BLaER1 treated with 17β-estradiol and CSF1 and Interleukin-3, amounts not matched to agents 10 nM and 100 nM (cell line): ENCODE data around the gene PODNL1.

Experiments
- H3K27ac ChIP-seq, 11 experiments: shearing (Covaris generic); formaldehyde crosslinking; 2 replicates each; pipeline ENCODE4 v1.8.1; 2022
- H3K27me3 ChIP-seq, 11 experiments: shearing (Covaris generic); formaldehyde crosslinking; 2 replicates each; pipeline ENCODE4 v1.8.1; 2022
- H3K36me3 ChIP-seq, 11 experiments: shearing (Covaris generic); formaldehyde crosslinking; 2 replicates each; pipeline ENCODE4 v1.8.1; 2022
- H3K4me1 ChIP-seq, 10 experiments: shearing (Covaris generic); formaldehyde crosslinking; 2 replicates each; pipeline ENCODE4 v1.8.1; 2022
- H3K4me2 ChIP-seq, 11 experiments: shearing (Covaris generic); formaldehyde crosslinking; 2 replicates each; pipeline ENCODE4 v1.8.1; 2022
- H3K4me3 ChIP-seq, 10 experiments: shearing (Covaris generic); formaldehyde crosslinking; 2 replicates each; pipeline ENCODE4 v1.8.1; 2022
- H3K9ac ChIP-seq, 11 experiments: shearing (Covaris generic); formaldehyde crosslinking; 2 replicates each; pipeline ENCODE4 v1.8.1; 2022
- H3K9me3 ChIP-seq, 11 experiments: shearing (Covaris generic); formaldehyde crosslinking; replicated peaks in 1 of 11; 2 replicates each; pipeline ENCODE4 v1.8.1; 2022
- H4K20me1 ChIP-seq, 11 experiments: shearing (Covaris generic); formaldehyde crosslinking; 2 replicates each; pipeline ENCODE4 v1.8.1; 2022
- Cebpa-rat ChIP-seq, 11 experiments: shearing (Covaris generic); IDR thresholded peaks; 2 replicates each; pipeline ENCODE4 v1.8.1; 2022

PODNL1 gene

DNA sequence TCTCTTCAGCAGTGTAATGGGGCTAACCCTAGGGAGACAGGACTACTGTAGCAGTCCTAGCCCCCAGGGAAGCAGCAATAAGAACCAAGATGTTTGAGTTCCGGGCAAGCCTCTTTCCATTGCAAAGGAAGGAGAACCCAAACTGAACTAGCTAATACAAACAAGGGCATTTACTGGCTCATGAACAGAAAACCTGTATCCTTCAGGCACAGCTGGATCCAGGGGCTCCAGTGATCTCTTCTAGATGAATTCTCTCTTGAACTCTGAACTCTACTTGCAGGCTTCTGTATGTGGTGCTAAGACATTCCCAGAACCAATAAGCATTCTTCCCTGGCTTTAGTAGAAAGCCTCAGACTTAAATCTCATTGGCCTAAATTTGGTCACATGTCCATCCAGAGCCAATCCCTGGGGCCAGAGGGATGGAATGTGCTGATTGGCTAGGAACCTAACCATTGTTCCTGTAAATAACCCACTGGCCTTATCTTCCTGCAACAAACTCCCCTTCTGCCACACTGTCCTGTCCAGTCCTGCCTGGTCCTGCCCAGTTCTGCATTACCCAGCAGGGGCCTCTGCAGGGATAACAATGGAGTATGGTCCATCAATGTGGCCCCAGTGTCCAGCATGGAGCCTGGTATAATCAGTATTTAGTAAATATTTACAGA lies 3.9 kb upstream of the PODNL1 start:
- H3K4me3 ChIP-seq, result no peak overlapping the region
- no peak overlapping the region for H3K27ac ChIP-seq
- no peaks in the 10 kb centered on the region; a peak in 1 of 22 replicates for H3K27me3 ChIP-seq
- peaks cover 0 to 5% (median 0%) of the 10 kb centered on the region in 11 experiments; a peak in 2 of 22 replicates for H3K9me3 ChIP-seq
- H3K9ac ChIP-seq, result no peak overlapping the region
- no peak for TF ChIP-seq Cebpa-rat (IDR thresholded peaks at IDR 0.05)
- no peaks in the 10 kb centered on the region for H4K20me1 ChIP-seq
- no peak overlapping the region for H3K4me2 ChIP-seq
- peaks cover 0 to 22% (median 12%) of the 10 kb centered on the region in 10 experiments; a peak in 17 of 20 replicates for H3K4me1 ChIP-seq
- H3K36me3 ChIP-seq, result no peaks in the 10 kb centered on the region

GRCh38 chr19:13937479-13938300 lies 527 bp downstream of the PODNL1 start:
- no peak overlapping the region for H3K9ac ChIP-seq

DNA sequence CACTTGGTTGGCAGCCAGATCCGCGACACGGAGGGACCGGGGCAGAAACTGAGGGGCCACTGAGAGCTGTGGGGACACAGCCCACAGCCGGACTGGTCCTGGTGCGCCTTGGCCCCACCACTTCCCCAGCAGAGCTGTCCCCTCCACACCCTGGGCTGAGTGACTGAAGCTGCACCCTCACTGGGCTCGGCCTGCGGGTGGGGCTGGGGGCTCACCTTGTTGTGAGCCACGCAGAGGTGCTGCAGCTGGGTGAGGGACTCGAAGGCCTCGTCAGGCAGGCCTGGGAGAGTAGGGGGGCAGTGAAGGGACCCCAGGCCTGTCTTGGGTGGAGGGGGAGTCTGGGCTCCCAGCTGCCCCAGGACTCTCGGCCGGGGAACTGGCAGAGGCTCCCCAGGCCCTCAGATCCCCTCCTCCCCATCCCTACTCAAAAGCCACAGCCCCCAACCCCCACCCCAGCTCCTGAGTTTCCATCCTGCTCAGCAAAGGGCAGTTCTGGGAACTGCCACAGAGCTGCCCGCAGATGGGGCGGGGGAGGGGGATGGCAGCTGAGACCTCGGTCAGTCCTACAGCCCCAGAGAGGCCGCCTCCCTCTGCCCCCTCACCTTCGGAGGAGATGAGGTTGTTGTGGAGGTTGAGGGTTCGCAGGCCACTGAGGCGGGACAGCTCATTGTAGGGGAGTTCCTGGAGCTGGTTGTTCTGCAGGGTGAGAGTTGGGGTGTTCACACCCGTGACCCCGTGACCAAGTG lies 2.3 kb downstream of the PODNL1 start:
- H3K4me3 ChIP-seq, result no peak overlapping the region

More at GRCh38 chr19:13937479-13938300, 527 bp downstream of the PODNL1 start:
- Histone ChIP-seq H3K27ac (no peak overlapping the region), H3K9me3 (peaks cover 0 to 5% (median 0%) of the 10 kb centered on the region in 11 experiments; a peak in 2 of 22 replicates), H3K4me2 (peak overlapping the region in 4 of 11 experiments; percentile 13 to 26 (median 17); a peak in 4 of 22 replicates), H3K4me1 (peaks cover 0 to 26% (median 9%) of the 10 kb centered on the region in 10 experiments; a peak in 12 of 20 replicates), H3K4me3 (no peak overlapping the region), H4K20me1 (peaks cover 0 to 6% (median 0%) of the 10 kb centered on the region in 11 experiments; a peak in 2 of 22 replicates), H3K27me3 (no peaks in the 10 kb centered on the region; a peak in 1 of 22 replicates), H3K36me3 (no peaks in the 10 kb centered on the region)
- no peak for TF ChIP-seq Cebpa-rat (IDR thresholded peaks at IDR 0.05)

DNA sequence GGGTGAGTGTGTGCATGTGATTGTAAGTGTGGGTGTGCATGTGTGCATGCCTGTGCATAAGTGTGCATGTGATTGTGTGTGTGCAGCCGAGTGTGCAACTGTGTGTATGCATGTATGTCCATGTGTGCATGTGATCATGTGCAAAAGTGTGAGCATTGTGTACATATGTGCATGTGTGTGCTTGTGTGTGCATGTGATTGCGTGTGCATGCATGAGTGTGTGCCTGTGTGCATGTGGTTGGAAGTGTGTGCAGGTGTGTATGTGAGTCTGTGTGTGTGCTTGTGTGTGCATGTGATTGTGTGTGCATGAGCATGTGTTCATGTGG lies 3.5 kb downstream of the PODNL1 start:
- TF ChIP-seq Cebpa-rat (IDR thresholded peaks at IDR 0.05), result no peak
- Histone ChIP-seq H3K4me3 (no peak overlapping the region), H3K9ac (no peak overlapping the region)

More for the DNA sequence above, 2.3 kb downstream of the PODNL1 start:
- no peaks in the 10 kb centered on the region; a peak in 1 of 22 replicates for H3K27me3 ChIP-seq
- peak overlapping the region in 1 of 11 experiments; percentile 32; a peak in 2 of 22 replicates for H3K27ac ChIP-seq
- no peak for TF ChIP-seq Cebpa-rat (IDR thresholded peaks at IDR 0.05)
- peak overlapping the region in 2 of 11 experiments; percentile 21; a peak in 2 of 22 replicates for H3K9ac ChIP-seq
- peaks cover 0 to 8% (median 6%) of the 10 kb centered on the region in 11 experiments; a peak in 8 of 22 replicates for H3K36me3 ChIP-seq
- no peaks in the 10 kb centered on the region for H3K9me3 ChIP-seq
- peaks cover 0 to 10% (median 0%) of the 10 kb centered on the region in 11 experiments; a peak in 2 of 22 replicates for H4K20me1 ChIP-seq
- H3K4me2 ChIP-seq, result peak overlapping the region in 6 of 11 experiments; percentile 12 to 68 (median 48); a peak in 10 of 22 replicates
- H3K4me1 ChIP-seq, result peaks cover 0 to 26% (median 9%) of the 10 kb centered on the region in 10 experiments; a peak in 12 of 20 replicates

GRCh38 chr19:13932911-13933393 lies 5.3 kb downstream of the PODNL1 start:
- H3K27ac ChIP-seq, result no peak overlapping the region

More for the DNA sequence above, 3.5 kb downstream of the PODNL1 start:
- H3K36me3 ChIP-seq, result peaks cover 6 to 18% (median 15%) of the 10 kb centered on the region in 11 experiments; a peak in 15 of 22 replicates
- H3K27me3 ChIP-seq, result no peaks in the 10 kb centered on the region; a peak in 1 of 22 replicates
- H3K9me3 ChIP-seq, result no peaks in the 10 kb centered on the region
- H4K20me1 ChIP-seq, result peaks cover 0 to 15% (median 0%) of the 10 kb centered on the region in 11 experiments; a peak in 4 of 22 replicates
- no peak overlapping the region for H3K4me2 ChIP-seq
- H3K27ac ChIP-seq, result no peak overlapping the region
- H3K4me1 ChIP-seq, result peaks cover 0 to 26% (median 9%) of the 10 kb centered on the region in 10 experiments; a peak in 13 of 20 replicates

DNA sequence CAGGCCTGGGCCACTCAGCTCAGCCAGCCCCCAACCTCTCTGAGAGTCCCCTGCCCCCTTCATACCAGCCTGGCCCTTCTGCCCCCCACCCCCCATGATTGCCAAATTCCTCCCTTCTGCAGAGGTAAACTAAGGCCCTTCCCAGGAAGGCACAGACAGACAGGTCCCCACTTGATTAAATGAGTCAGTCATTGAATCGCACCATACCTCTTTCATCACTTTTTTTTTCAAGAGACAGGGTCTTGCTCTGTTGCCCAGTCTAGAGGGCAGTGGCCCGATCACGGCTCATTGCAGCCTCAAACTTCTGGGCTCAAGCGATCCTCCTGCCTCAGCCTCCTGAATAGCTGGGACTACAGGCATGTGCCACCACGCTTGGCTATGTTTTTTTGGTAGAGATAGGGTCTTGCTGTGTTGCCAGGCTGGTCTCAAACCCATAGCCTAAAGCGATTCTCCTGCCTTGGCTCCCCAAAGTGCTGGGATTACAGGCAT lies 6.0 kb downstream of the PODNL1 start:
- peaks cover 19 to 36% (median 32%) of the 10 kb centered on the region in 11 experiments for H3K36me3 ChIP-seq
- no peak overlapping the region for H3K4me2 ChIP-seq
- no peaks in the 10 kb centered on the region for H3K27me3 ChIP-seq
- H3K9me3 ChIP-seq, result no peaks in the 10 kb centered on the region
- H4K20me1 ChIP-seq, result peaks cover 0 to 15% (median 0%) of the 10 kb centered on the region in 11 experiments; a peak in 5 of 22 replicates
- H3K27ac ChIP-seq, result no peak overlapping the region
- no peak for TF ChIP-seq Cebpa-rat (IDR thresholded peaks at IDR 0.05)
- H3K9ac ChIP-seq, result no peak overlapping the region
- H3K4me3 ChIP-seq, result no peak overlapping the region
- peaks cover 0 to 15% (median 8%) of the 10 kb centered on the region in 10 experiments; a peak in 13 of 20 replicates for H3K4me1 ChIP-seq

More at GRCh38 chr19:13932911-13933393, 5.3 kb downstream of the PODNL1 start:
- no peak overlapping the region for H3K9ac ChIP-seq
- no peak overlapping the region for H3K4me2 ChIP-seq
- H3K4me1 ChIP-seq, result peaks cover 0 to 17% (median 8%) of the 10 kb centered on the region in 10 experiments; a peak in 13 of 20 replicates
- no peaks in the 10 kb centered on the region; a peak in 1 of 22 replicates for H3K27me3 ChIP-seq
- no peaks in the 10 kb centered on the region for H3K9me3 ChIP-seq
- H4K20me1 ChIP-seq, result peaks cover 0 to 15% (median 0%) of the 10 kb centered on the region in 11 experiments; a peak in 4 of 22 replicates
- H3K36me3 ChIP-seq, result peaks cover 12 to 29% (median 25%) of the 10 kb centered on the region in 11 experiments; a peak in 21 of 22 replicates
- H3K4me3 ChIP-seq, result no peak overlapping the region
- TF ChIP-seq Cebpa-rat (IDR thresholded peaks at IDR 0.05), result no peak

GRCh38 chr19:13931391-13932148 lies 6.6 kb downstream of the PODNL1 start:
- H3K4me2 ChIP-seq, result no peak overlapping the region
- no peak for TF ChIP-seq Cebpa-rat (IDR thresholded peaks at IDR 0.05)

More at GRCh38 chr19:13931391-13932148, 6.6 kb downstream of the PODNL1 start:
- H3K27me3 ChIP-seq, result no peaks in the 10 kb centered on the region
- H3K4me3 ChIP-seq, result no peak overlapping the region
- H3K9ac ChIP-seq, result no peak overlapping the region
- no peaks in the 10 kb centered on the region for H3K9me3 ChIP-seq
- H3K4me1 ChIP-seq, result peaks cover 0 to 21% (median 11%) of the 10 kb centered on the region in 10 experiments; a peak in 13 of 20 replicates
- no peak overlapping the region for H3K27ac ChIP-seq
- peaks cover 26 to 42% (median 38%) of the 10 kb centered on the region in 11 experiments for H3K36me3 ChIP-seq
- peaks cover 0 to 18% (median 0%) of the 10 kb centered on the region in 11 experiments; a peak in 5 of 22 replicates for H4K20me1 ChIP-seq
